ENCODE measurements around the gene MTHFD2L.
"Not testable (repeated sequence)": the region's sequence is repeated elsewhere in the genome, so short reads cannot be mapped to it uniquely, and the experiment has no call there.

Gene MTHFD2L

GRCh38 chr4:74157561-74158465, at the start of gene MTHFD2L:
Gene MTHFD2L (plus strand): TSS chr4:74158118. CDS start chr4:74158139, 21 bp downstream.
- DNase-seq: peak; percentile 88

- DNase-seq: no peak
Observed at GRCh38 chr4:74108457-74109115, 49.3 kb upstream of the MTHFD2L start.

- DNase-seq: no peak
Observed at GRCh38 chr4:74109116-74109869, 48.6 kb upstream of the MTHFD2L start.

GRCh38 chr4:74109870-74110605, 47.9 kb upstream of the MTHFD2L start:
- no peak for DNase-seq

GRCh38 chr4:74110670-74111069, 47.2 kb upstream of the MTHFD2L start:
- no peak for DNase-seq

- DNase-seq: no peak
Observed at GRCh38 chr4:74111306-74111975, 46.5 kb upstream of the MTHFD2L start.

- DNase-seq: no peak
Observed at GRCh38 chr4:74111990-74112389, 45.9 kb upstream of the MTHFD2L start.

GRCh38 chr4:74112399-74113105, 45.4 kb upstream of the MTHFD2L start:
- no peak for DNase-seq

- DNase-seq: no peak
Observed at GRCh38 chr4:74114234-74114633, 43.7 kb upstream of the MTHFD2L start.

- DNase-seq: no peak
Observed at GRCh38 chr4:74117024-74117534, 40.8 kb upstream of the MTHFD2L start.

- DNase-seq: no peak
Observed at GRCh38 chr4:74118600-74119338, 39.1 kb upstream of the MTHFD2L start.

GRCh38 chr4:74120086-74120485, 37.8 kb upstream of the MTHFD2L start:
- no peak for DNase-seq

- no peak for DNase-seq
Observed at GRCh38 chr4:74121643-74122579, 36.0 kb upstream of the MTHFD2L start.

- DNase-seq: peak; percentile 8
Observed at GRCh38 chr4:74123065-74123728, 34.7 kb upstream of the MTHFD2L start.

GRCh38 chr4:74125029-74125428, 32.9 kb upstream of the MTHFD2L start:
- DNase-seq: no peak

- no peak for DNase-seq
Observed at GRCh38 chr4:74127745-74128144, 30.2 kb upstream of the MTHFD2L start.

GRCh38 chr4:74130843-74131242, 27.1 kb upstream of the MTHFD2L start:
- DNase-seq: not testable (repeated sequence)

GRCh38 chr4:74132188-74132587, 25.7 kb upstream of the MTHFD2L start:
- DNase-seq: not testable (repeated sequence)

- DNase-seq: no peak
Observed at GRCh38 chr4:74132944-74133343, 25.0 kb upstream of the MTHFD2L start.
